ENCODE data around the gene EHMT1.

The EHMT1 gene

GRCh38 chr9:137618105-137619067 lies at the start of gene EHMT1:
TSS of gene EHMT1 (plus strand) at chr9:137619005. CDS start at chr9:137619029, 24 bp downstream.
- peak within 1 kb of the TSS; percentile 91 for H3K4me3 ChIP-seq (ENCODE audit: low read depth, low read length)

GRCh38 chr9:137569609-137570203 lies 49.1 kb upstream of the EHMT1 start:
- H3K4me3 ChIP-seq (ENCODE audit: low read depth, low read length): no peak overlapping the region

GRCh38 chr9:137570566-137570965 lies 48.2 kb upstream of the EHMT1 start:
- H3K4me3 ChIP-seq (ENCODE audit: low read depth, low read length): no peak overlapping the region

- no peak overlapping the region for H3K4me3 ChIP-seq (ENCODE audit: low read depth, low read length)
These were observed 44.6 kb upstream of the EHMT1 start for GRCh38 chr9:137574192-137574591.

- no peak overlapping the region for H3K4me3 ChIP-seq (ENCODE audit: low read depth, low read length)
These were observed 43.5 kb upstream of the EHMT1 start for GRCh38 chr9:137575364-137575715.

- H3K4me3 ChIP-seq (ENCODE audit: low read depth, low read length): no peak overlapping the region
These were observed 42.9 kb upstream of the EHMT1 start for GRCh38 chr9:137575716-137576411.

- peak within 1 kb of the TSS; percentile 79 for H3K4me3 ChIP-seq (ENCODE audit: low read depth, low read length)
These were observed 40.1 kb upstream of the EHMT1 start, which contains the start of gene DPH7 for GRCh38 chr9:137578518-137579258. TSS of gene DPH7 (minus strand) at chr9:137578925. CDS start at chr9:137578777, 148 bp downstream.

- H3K4me3 ChIP-seq (ENCODE audit: low read depth, low read length): peak overlapping the region; percentile 79
These were observed 39.6 kb upstream of the EHMT1 start for GRCh38 chr9:137579259-137579604.

GRCh38 chr9:137580209-137580953 lies 38.4 kb upstream of the EHMT1 start:
- no peak overlapping the region for H3K4me3 ChIP-seq (ENCODE audit: low read depth, low read length)

- no peak overlapping the region for H3K4me3 ChIP-seq (ENCODE audit: low read depth, low read length)
These were observed 37.9 kb upstream of the EHMT1 start for GRCh38 chr9:137580954-137581322.

- H3K4me3 ChIP-seq (ENCODE audit: low read depth, low read length): no peak overlapping the region
These were observed 37.2 kb upstream of the EHMT1 start for GRCh38 chr9:137581361-137582285.

- no peak overlapping the region for H3K4me3 ChIP-seq (ENCODE audit: low read depth, low read length)
These were observed 36.4 kb upstream of the EHMT1 start for GRCh38 chr9:137582286-137582860.

- no peak overlapping the region for H3K4me3 ChIP-seq (ENCODE audit: low read depth, low read length)
These were observed 35.5 kb upstream of the EHMT1 start for GRCh38 chr9:137583347-137583746.

- H3K4me3 ChIP-seq (ENCODE audit: low read depth, low read length): no peak overlapping the region
These were observed 34.8 kb upstream of the EHMT1 start for GRCh38 chr9:137583957-137584356.

- no peak overlapping the region for H3K4me3 ChIP-seq (ENCODE audit: low read depth, low read length)
These were observed 32.0 kb upstream of the EHMT1 start for GRCh38 chr9:137586854-137587253.

GRCh38 chr9:137588311-137588710 lies 30.5 kb upstream of the EHMT1 start:
- H3K4me3 ChIP-seq (ENCODE audit: low read depth, low read length): no peak overlapping the region

- no peak overlapping the region for H3K4me3 ChIP-seq (ENCODE audit: low read depth, low read length)
These were observed 29.9 kb upstream of the EHMT1 start for GRCh38 chr9:137588891-137589290.

- peak overlapping the region; percentile 68 for H3K4me3 ChIP-seq (ENCODE audit: low read depth, low read length)
These were observed 29.2 kb upstream of the EHMT1 start for GRCh38 chr9:137589441-137590122.
